Cerebellar cortex (tissue), 1 donor: ENCODE results near the gene THBS1.

Experiments
- DNase-seq: peaks from one replicate; pipeline ENCODE4 v3.0.0-alpha.2; 2015; ENCODE audit warnings: low spot score

Gene THBS1

GRCh38 chr15:39589193-39589814, 8.4 kb downstream of the THBS1 start:
- DNase-seq = no peak

- no peak for DNase-seq
Observed at GRCh38 chr15:39589815-39590644, 9.2 kb downstream of the THBS1 start.

- no peak for DNase-seq
Observed at GRCh38 chr15:39591141-39591895, 10.4 kb downstream of the THBS1 start.

- DNase-seq = no peak
Observed at GRCh38 chr15:39591896-39592315, 11.0 kb downstream of the THBS1 start.

GRCh38 chr15:39592500-39592899, 11.6 kb downstream of the THBS1 start:
- DNase-seq = no peak

- no peak for DNase-seq
Observed at GRCh38 chr15:39593071-39593655, 12.3 kb downstream of the THBS1 start.

GRCh38 chr15:39593656-39594445, 13.0 kb downstream of the THBS1 start:
- no peak for DNase-seq

GRCh38 chr15:39594446-39595337, 13.8 kb downstream of the THBS1 start:
- DNase-seq = no peak

- DNase-seq = no peak
Observed at GRCh38 chr15:39595338-39596221, 14.7 kb downstream of the THBS1 start.

GRCh38 chr15:39596358-39597051, 15.6 kb downstream of the THBS1 start:
- DNase-seq = no peak

GRCh38 chr15:39597336-39597735, 16.5 kb downstream of the THBS1 start:
- DNase-seq = no peak

- no peak for DNase-seq
Observed at GRCh38 chr15:39597751-39598185, 16.9 kb downstream of the THBS1 start.

- no peak for DNase-seq
Observed at GRCh38 chr15:39598186-39598850, 17.4 kb downstream of the THBS1 start.

- DNase-seq = no peak
Observed at GRCh38 chr15:39598958-39599845, 18.3 kb downstream of the THBS1 start.

GRCh38 chr15:39599871-39600270, 19.0 kb downstream of the THBS1 start:
- DNase-seq = no peak

GRCh38 chr15:39602143-39602542, 21.3 kb downstream of the THBS1 start:
- no peak for DNase-seq

- DNase-seq = no peak
Observed at GRCh38 chr15:39605146-39605545, 24.3 kb downstream of the THBS1 start.
